GM21526 (cell line): ENCODE data around the gene KSR1.
"Not testable (repeated sequence)": the region's sequence is repeated elsewhere in the genome, so short reads cannot be mapped to it uniquely, and the experiment has no call there.

Experiments
- ATAC-seq: cut with Tn5 transposase; IDR thresholded peaks from one replicate; pipeline ENCODE4 v1.9.1; 2021; ENCODE audit warnings: moderate library complexity; ENCODE audit not compliant: unreplicated experiment, low FRiP score

KSR1 gene

GRCh38 chr17:27451906-27452305, 4.3 kb upstream of the KSR1 start:
- ATAC-seq, result no peak

DNA sequence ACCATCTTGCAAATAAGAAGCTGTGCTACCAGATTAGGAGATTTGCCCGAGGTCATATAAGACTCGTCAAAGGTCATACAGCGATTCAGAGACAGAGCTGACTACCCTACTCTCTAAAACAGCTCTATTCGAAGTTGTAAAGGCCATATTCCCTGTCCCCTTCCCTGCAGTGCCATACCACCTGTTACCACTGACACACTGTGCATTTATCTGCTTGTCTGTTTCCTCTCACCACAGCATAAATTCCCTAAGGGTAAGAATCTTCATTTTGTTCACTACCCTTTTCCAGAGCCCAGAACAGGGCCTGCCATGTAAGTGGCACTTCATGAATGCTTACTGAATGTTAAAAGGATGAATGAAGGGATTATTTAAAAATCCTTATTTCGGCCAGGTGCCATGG, 3.4 kb upstream of the KSR1 start:
- no peak for ATAC-seq

- ATAC-seq, result no peak
Measured at GRCh38 chr17:27453471-27453870, 2.8 kb upstream of the KSR1 start.

DNA sequence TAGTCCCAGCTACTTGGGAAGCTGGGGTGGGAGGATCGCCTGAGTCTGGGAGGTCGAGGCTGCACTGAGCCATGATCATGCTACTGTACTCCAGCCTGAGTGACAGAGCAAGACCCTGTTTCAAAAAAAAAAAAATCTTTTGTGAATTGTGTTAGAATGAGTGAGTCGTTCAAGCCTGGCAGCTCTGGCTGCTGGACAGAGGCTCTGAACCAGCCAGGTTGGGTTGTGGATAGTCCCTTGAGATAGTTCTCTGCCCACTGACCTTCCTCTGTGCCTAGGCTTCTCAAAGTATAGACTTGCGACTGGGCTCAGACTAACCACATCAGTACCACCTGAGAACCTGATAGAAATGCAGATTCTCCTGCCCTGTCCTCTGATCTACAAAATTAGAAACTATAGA, 2.2 kb upstream of the KSR1 start:
- no peak for ATAC-seq

DNA sequence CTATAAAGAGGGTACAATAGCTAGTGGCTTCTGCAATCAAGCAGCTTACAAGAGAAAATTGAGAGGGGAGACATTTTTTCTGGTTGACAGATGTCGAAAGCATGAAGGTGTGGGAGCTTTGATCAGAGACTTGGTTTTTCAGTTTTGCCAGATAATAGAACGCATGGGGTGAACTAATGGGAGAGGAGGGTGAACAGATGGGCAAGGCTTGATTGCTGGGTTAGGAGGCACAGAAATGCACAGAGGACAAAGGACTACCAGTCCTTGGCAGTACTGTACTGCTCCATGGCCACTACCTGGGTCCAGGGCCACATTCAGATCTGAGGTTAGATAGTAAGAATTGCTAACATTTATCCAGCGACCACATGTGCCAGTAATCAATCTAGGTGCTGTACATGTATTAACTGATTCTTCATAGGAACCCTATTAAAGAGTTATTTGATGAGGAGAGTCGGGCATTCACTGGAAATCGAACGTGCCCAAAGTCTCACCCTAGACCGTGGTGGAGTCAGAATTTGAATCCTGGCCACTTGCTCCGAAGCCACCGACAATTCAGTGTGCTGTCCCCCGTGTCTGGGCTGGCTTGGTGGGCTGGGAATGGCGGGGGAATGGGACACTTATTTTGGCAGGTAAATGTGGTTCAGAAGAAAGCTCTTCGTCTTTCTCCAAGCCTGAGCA, 873 bp upstream of the KSR1 start:
- ATAC-seq, result no peak

DNA sequence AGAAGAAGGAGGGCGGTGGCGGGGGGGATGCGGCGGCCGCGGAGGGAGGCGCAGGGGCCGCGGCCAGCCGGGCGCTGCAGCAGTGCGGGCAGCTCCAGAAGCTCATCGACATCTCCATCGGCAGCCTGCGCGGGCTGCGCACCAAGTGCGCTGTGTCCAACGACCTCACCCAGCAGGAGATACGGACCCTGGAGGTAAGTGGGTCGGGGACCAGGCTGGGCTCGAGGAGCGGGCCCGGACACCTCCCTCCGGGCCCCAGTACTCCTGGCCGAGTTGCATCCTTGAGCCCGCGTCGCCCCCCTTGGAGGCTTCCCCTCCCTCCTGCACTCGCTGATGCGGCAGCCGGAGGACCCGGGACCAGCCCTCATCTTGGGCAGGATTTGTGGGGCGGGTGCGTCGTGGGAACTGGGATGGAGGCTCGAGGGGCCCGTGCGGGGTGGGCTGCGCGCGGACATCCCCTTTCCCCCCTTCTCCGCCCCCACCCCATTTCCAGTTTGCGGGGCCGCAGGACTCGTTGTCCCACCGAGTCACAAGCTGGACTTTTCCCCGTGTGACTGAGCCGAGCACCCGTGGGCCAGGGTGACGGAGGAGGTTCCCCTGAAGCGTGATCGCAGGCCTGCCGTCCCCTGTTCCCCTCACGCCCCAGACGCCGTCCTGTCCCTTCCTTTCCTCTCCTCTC, 572 bp downstream of the KSR1 start:
- no peak for ATAC-seq

- ATAC-seq, result no peak
Measured at GRCh38 chr17:27457360-27457715, 1.1 kb downstream of the KSR1 start.

GRCh38 chr17:27457731-27458523, 1.7 kb downstream of the KSR1 start:
- ATAC-seq, result no peak

DNA sequence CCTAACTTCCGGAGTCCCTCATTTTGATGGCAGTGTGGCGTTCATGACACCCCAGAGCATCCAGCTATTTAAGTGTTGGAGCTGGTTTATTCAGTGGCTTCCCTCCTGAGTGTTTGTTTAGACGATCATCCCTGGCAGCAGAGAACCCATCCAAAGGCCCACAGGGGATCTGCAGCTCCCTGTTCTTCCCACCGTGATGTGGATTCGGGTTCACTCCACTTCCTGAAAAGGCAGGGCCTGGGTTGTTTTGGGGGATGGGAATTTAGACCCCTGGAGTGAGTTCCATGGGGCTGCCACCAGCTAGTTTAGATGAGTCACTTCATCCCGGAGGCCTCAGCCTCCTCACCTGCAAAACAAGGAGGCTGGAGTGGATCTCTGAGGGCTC, 2.3 kb downstream of the KSR1 start:
- ATAC-seq, result no peak

GRCh38 chr17:27459433-27459832, 3.2 kb downstream of the KSR1 start:
- ATAC-seq, result no peak

DNA sequence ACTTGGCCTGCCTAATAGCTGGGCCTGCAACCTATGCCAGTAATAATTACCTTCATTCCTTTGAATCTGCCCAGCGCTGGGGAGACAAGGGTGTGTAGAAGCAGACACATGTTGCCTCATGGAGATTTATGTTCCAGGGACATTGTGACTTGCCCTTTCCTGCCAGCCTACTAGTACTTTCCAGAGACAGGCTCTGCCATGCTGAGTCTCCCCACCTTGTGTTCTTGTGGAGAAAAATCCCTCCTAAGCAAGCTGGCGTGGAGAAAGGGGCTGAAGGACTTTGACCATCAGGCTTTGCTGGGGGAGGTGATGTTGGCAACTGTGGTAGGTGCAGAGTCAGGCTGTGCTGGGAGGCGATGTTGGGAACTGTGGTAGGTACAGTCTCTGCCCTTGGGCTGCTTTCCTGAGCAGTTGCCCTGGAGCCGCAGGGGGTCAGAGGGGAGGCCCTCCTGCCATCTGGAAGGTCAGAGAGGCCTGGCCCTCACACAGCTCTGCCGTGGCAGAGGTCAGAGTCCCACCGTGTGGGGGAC, 4.0 kb downstream of the KSR1 start:
- no peak for ATAC-seq

DNA sequence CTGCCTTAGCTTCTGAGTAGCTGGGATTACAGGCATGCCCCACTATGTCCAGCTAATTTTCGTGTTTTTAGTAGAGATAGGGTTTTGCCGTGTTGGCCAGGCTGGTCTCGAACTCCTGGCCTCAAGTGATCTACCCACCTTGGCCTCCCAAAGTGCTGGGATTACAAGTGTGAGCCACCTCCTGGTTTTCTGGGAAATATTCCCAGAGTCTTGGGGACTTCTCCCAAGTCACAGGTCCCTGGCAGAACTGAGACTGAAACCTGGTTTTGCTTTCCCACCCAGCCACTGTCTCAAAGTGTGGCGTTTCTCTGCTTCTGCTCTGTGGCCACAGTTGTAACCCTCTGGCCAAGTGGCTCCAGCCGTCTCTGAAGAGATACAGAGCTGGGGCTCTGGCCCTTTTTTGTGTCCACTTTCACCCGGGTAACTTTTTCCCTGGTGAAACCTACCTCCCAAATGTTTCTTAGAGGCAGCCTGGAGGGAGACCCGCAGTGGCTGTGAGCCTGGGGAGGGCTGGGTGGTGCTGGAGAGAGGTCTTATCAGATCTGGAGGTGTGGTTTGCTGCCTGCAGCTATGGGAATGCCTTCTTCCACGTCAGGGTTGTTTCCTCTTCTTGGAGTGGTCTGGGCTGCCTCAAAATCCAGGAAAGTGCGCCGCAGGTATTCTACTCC, 5.1 kb downstream of the KSR1 start:
- ATAC-seq, result no peak

DNA sequence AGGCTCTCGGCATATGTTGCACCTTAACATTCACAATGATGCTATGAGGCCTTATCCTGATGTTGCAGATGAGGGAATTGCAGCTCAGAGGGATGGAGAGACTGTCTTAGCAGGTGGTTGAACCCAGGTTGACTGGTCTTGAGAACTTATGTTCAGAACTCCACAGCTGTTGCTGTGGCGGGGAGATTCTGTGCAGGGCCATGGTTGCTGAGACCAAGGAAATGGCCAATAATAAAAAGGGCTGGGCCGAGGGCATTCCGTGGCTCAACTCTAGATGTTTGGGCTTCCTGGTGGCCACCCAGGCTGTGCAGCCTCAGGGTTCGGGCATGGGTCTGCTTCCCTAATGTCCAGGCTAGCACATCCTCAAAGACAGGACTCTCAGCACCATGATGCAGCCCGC, 5.9 kb downstream of the KSR1 start:
- no peak for ATAC-seq

DNA sequence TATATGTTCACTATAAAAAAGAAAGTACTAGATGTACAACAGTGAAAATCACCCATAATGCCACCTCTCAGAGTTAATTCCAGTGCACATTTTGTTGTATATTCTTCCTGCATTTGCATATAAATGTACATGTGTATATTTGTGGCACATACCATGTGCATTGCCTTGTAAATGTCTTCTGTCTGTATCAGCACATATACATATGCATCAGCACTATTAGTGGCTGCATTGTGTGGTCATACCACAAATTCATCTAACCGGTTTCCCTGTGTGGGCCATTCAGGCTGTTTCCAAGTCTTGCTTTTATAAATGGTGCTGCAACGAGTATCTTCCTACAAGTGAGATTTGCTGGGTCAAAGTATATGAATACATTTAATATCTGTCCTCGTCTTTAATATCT, 6.5 kb downstream of the KSR1 start:
- no peak for ATAC-seq

GRCh38 chr17:27463235-27463677, 7.0 kb downstream of the KSR1 start:
- ATAC-seq, result no peak

GRCh38 chr17:27464019-27464418, 7.8 kb downstream of the KSR1 start:
- not testable (repeated sequence) for ATAC-seq

DNA sequence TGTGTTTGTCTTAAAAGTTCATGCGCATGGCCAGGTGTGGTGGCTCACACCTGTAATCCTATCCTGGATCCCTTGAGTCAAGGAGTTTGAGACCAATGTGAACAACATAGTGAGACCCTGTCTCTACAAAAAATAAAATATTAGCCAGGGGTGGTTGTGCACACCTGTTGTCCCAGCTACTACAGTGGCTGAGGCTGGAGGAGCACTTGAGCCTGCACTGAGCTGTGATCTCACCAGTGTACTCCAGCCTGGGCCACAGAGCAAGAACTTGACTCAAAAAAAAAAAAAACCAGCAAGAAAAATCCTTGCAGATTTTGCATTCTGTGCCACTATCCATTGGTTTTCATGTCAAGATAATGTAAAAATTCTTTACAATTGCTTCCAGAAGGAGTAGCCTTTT, 8.2 kb downstream of the KSR1 start:
- ATAC-seq, result no peak

- not testable (repeated sequence) for ATAC-seq
Measured at GRCh38 chr17:27465875-27466274, 9.6 kb downstream of the KSR1 start.

DNA sequence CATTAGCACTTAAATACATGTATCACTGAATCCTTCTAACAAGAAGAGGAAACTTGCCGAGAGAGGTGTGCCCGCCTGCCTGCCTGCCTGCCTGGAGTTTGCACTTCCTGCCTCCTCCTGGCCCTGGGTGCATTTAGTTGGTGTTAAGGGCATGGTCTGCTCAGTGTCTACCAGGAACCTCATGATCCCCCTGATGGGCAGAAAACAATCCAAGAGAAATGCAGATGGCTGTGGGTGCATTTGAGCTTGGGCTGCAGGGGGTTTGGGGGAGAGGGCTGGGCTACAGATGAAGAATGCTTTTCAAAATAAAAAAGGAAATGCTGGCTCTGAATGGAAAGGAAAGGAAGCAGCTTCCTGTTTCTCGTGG, 10.1 kb downstream of the KSR1 start:
- peak; percentile 24 for ATAC-seq

GRCh38 chr17:27466743-27467375, 10.6 kb downstream of the KSR1 start:
- peak; percentile 68 for ATAC-seq

- ATAC-seq, result no peak
Measured at GRCh38 chr17:27469256-27469655, 13.0 kb downstream of the KSR1 start.
